Neural progenitor cell (in vitro differentiated cells): ENCODE results near the gene SOCS4. TPM values are rescaled to one million over a fixed set of nuclear protein-coding genes. Genes with fewer than 3 reads are reported as not detected.

ENCODE experiments used
- DNase-seq: peaks from one replicate; pipeline ENCODE4 v3.0.0-alpha.2; 2016; ENCODE audit warnings: low spot score
- H2AFZ ChIP-seq: fragments of 200-600 bp; sonication (generic); replicated peaks from 2 replicates; pipeline ENCODE4 v1.6.1; 2016; ENCODE audit warnings: antibody characterized with exemption
- H3F3A ChIP-seq: fragments of 200-600 bp; sonication (generic); 2 replicates; pipeline ENCODE4 v1.6.1; 2016; ENCODE audit warnings: antibody characterized with exemption, low read depth
- H3K27ac ChIP-seq: fragments of 200-600 bp; sonication (generic); 2 replicates; pipeline ENCODE4 v1.5.1; 2016; ENCODE audit warnings: mild to moderate bottlenecking
- H3K27me3 ChIP-seq: fragments of 200-600 bp; sonication (generic); 2 replicates; pipeline ENCODE4 v1.6.1; 2016; ENCODE audit warnings: mild to moderate bottlenecking, moderate library complexity
- H3K36me3 ChIP-seq: fragments of 200-600 bp; sonication (generic); 2 replicates; pipeline ENCODE4 v1.5.1; 2016
- H3K4me1 ChIP-seq: fragments of 200-600 bp; sonication (generic); 2 replicates; pipeline ENCODE4 v1.6.1; 2016; ENCODE audit warnings: mixed run types
- H3K4me2 ChIP-seq: fragments of 200-600 bp; sonication (generic); 2 replicates; pipeline ENCODE4 v1.6.1; 2016
- H3K4me3 ChIP-seq: fragments of 200-600 bp; sonication (generic); 2 replicates; pipeline ENCODE4 v1.5.1; 2016
- H3K79me2 ChIP-seq: fragments of 200-600 bp; sonication (generic); 2 replicates; pipeline ENCODE4 v1.6.1; 2016; ENCODE audit warnings: low read depth
- H3K9ac ChIP-seq: fragments of 200-600 bp; sonication (generic); 2 replicates; pipeline ENCODE4 v1.6.1; 2016
- H3K9me3 ChIP-seq: fragments of 200-600 bp; sonication (generic); 2 replicates; pipeline ENCODE4 v1.5.1; 2016; ENCODE audit warnings: low read depth
- H4K20me1 ChIP-seq: fragments of 200-600 bp; sonication (generic); 2 replicates; pipeline ENCODE4 v1.6.1; 2016; ENCODE audit warnings: low read depth
- H3K27ac Mint-ChIP-seq: 3 replicates; pipeline ENCODE4 v1.8.0; 2021; ENCODE audit warnings: mixed read lengths
- H3K27me3 Mint-ChIP-seq: 2 replicates; pipeline ENCODE4 v1.8.0; 2022; ENCODE audit warnings: low read depth, mild to moderate bottlenecking, inconsistent platforms, moderate library complexity, mixed read lengths; ENCODE audit not compliant: insufficient read depth
- H3K36me3 Mint-ChIP-seq: 3 replicates; pipeline ENCODE4 v1.8.0; 2021; ENCODE audit warnings: mixed read lengths
- H3K4me1 Mint-ChIP-seq: 3 replicates; pipeline ENCODE4 v1.8.0; 2021; ENCODE audit warnings: mixed read lengths
- H3K4me3 Mint-ChIP-seq: 3 replicates; pipeline ENCODE4 v1.8.0; 2021; ENCODE audit warnings: mild to moderate bottlenecking, moderate library complexity, mixed read lengths
- H3K9me3 Mint-ChIP-seq: 3 replicates; pipeline ENCODE4 v1.8.0; 2020; ENCODE audit warnings: mixed read lengths
- EZH2 ChIP-seq: fragments of 200-600 bp; sonication (generic); IDR thresholded peaks from 2 replicates; pipeline ENCODE4 v1.6.1; 2017; ENCODE audit warnings: antibody characterized with exemption, mild to moderate bottlenecking, moderate library complexity
- EZH2phosphoT487 ChIP-seq: fragments of 200-600 bp; sonication (generic); IDR thresholded peaks from 2 replicates; pipeline ENCODE4 v1.6.1; 2017; ENCODE audit warnings: antibody characterized with exemption
- total RNA-seq: library from RNA; depleted of rRNA; stranded (reverse); fragments of >200 nt; gene quantifications from 2 replicates; pipeline ENCODE4 v1.2.3, GENCODE V29; 2015; ENCODE audit warnings: low replicate concordance
- TF ChIP-seq, protein P1 (sequence below): fragments of 200-600 bp; sonication (generic); IDR thresholded peaks from 2 replicates; pipeline ENCODE4 v1.5.1; 2017; ENCODE audit warnings: antibody characterized with exemption, mild to moderate bottlenecking

The SOCS4 gene
- total RNA-seq, 1 donor from 2014 or later: 32.6 TPM

DNA sequence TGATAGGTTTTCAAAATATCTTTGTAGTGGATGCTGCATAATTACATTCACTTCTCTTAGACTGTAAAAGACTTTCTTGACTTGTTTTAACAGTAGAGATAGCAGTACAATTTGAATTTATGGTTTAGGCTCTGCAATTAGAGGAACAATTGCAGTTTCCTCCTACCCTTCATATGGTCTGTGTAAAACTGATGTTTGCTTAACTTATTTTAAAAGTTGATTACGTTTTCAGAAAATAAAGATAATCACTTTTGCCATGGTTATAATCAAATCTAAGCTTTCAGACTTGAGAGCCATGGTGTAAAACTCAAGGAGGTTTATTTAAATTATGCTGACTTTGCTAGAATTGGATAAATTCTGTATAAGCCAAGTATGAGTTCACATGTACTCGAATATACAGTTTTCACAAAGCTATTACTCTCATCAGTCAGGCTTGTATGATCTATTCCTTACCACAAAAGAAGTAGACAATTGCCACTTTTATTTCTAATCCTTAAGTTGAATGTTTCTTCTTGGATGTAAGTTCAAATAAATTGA is 21.9 kb downstream of the SOCS4 start:
- no peak overlapping the region for H3K27ac ChIP-seq
- H2AFZ ChIP-seq: no peak overlapping the region
- no peaks in the 10 kb centered on the region for H4K20me1 ChIP-seq
- Mint-ChIP-seq H3K4me3 (no peak overlapping the region), H3K36me3 (peaks cover 19% of the 10 kb centered on the region), H3K27ac (no peak overlapping the region), H3K9me3 (peaks cover 2% of the 10 kb centered on the region), H3K27me3 (no peaks in the 10 kb centered on the region), H3K4me1 (peaks cover 23% of the 10 kb centered on the region)
- H3K4me2 ChIP-seq: no peak overlapping the region
- TF ChIP-seq EZH2: no peak
- TF ChIP-seq, protein P1, sequence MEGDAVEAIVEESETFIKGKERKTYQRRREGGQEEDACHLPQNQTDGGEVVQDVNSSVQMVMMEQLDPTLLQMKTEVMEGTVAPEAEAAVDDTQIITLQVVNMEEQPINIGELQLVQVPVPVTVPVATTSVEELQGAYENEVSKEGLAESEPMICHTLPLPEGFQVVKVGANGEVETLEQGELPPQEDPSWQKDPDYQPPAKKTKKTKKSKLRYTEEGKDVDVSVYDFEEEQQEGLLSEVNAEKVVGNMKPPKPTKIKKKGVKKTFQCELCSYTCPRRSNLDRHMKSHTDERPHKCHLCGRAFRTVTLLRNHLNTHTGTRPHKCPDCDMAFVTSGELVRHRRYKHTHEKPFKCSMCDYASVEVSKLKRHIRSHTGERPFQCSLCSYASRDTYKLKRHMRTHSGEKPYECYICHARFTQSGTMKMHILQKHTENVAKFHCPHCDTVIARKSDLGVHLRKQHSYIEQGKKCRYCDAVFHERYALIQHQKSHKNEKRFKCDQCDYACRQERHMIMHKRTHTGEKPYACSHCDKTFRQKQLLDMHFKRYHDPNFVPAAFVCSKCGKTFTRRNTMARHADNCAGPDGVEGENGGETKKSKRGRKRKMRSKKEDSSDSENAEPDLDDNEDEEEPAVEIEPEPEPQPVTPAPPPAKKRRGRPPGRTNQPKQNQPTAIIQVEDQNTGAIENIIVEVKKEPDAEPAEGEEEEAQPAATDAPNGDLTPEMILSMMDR: no peak
- no peak for TF ChIP-seq EZH2phosphoT487
- H3K36me3 ChIP-seq: peaks cover 5% of the 10 kb centered on the region
- no peak overlapping the region for H3K9ac ChIP-seq
- H3K27me3 ChIP-seq: no peaks in the 10 kb centered on the region
- peaks cover 33% of the 10 kb centered on the region for H3F3A ChIP-seq
- peaks cover 24% of the 10 kb centered on the region for H3K79me2 ChIP-seq
- H3K4me1 ChIP-seq: peaks cover 16% of the 10 kb centered on the region
- no peak for DNase-seq
- H3K4me3 ChIP-seq: no peak overlapping the region
- H3K9me3 ChIP-seq: no peaks in the 10 kb centered on the region

DNA sequence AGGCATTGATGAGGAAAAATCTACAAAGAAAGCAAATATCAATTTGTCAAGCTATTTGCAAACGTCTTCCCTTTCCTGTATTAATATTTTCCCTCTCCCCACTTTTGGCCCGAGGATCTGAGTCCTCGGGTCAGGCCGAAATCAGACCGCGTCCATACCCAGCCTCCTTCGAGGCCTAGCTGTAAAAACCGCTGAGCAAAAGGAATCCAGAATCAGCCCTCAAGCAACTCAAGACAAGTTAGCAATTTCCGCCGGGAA is 24.1 kb downstream of the SOCS4 start:
- Histone ChIP-seq H3F3A (peaks cover 23% of the 10 kb centered on the region), H3K36me3 (peaks cover 16% of the 10 kb centered on the region), H3K27ac (peak overlapping the region; percentile 86), H3K4me1 (peaks cover 23% of the 10 kb centered on the region), H3K4me3 (peak overlapping the region; percentile 94), H4K20me1 (peaks cover 9% of the 10 kb centered on the region), H3K79me2 (peaks cover 45% of the 10 kb centered on the region), H3K9ac (peak overlapping the region; percentile 65), H3K9me3 (no peaks in the 10 kb centered on the region), H2AFZ (peak overlapping the region; percentile 77), H3K4me2 (peak overlapping the region; percentile 79), H3K27me3 (no peaks in the 10 kb centered on the region)
- Mint-ChIP-seq H3K27me3 (no peaks in the 10 kb centered on the region), H3K4me3 (peak overlapping the region; percentile 97), H3K36me3 (peaks cover 32% of the 10 kb centered on the region), H3K4me1 (peaks cover 23% of the 10 kb centered on the region), H3K27ac (peak overlapping the region; percentile 100), H3K9me3 (peaks cover 7% of the 10 kb centered on the region)
- DNase-seq: no peak
- TF ChIP-seq, protein P1: no peak
- TF ChIP-seq EZH2phosphoT487 (no peak), EZH2 (no peak)

DNA sequence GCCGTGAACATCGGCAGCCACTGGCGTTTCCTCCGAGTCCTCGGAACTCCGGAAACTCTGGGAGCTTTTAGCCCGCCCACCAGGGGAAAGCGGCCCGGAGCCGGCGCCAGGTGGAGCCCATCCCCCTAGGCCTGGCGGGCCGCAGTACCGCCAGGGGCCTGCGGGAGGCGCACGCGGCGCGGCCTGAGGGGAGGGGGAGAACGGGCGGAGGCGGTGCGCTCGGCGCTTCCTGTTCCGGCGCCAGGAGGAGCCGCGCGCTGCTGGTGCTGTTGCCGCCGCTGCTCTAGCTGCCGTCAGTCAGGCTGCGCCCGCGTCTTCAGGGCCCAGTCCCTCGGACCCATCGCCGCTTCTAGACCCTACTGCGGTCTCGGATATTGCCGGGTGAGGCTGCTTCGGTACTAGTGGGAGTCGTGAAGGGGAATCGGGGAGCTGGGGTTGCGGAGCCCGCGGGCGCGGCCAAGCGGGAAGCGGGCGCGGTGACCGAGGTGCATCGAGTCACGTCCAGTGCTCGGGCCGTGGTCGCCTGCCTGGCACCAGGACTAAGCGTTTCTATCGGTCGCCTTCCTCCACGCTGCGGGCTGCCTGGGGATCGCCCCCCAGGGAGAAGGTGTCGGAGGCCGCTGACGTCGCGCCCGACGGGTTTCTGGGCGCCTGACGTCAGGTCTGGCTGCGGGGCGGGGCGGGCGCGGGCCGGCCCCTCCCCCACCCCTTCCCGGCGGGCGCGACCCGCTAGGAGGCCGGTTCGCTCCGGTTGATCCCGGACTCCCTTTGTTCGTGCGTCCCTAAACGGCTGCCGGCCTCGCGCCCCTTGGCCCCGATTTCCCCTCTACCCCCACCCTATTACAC is 24.6 kb downstream of the SOCS4 start, which contains the start of gene MAPK1IP1L:
TSS of gene MAPK1IP1L (plus strand) at position 225 of the 846 bp plus-strand sequence. CDS start 10,037 bp downstream, outside the sequence.
- Histone ChIP-seq H3K36me3 (peaks cover 20% of the 10 kb centered on the region), H3K27ac (peak within 1 kb of the TSS; percentile 100), H3F3A (peaks cover 20% of the 10 kb centered on the region), H3K9ac (peak within 1 kb of the TSS; percentile 99), H3K27me3 (no peaks in the 10 kb centered on the region), H2AFZ (peak within 1 kb of the TSS; percentile 99), H3K4me2 (peak within 1 kb of the TSS; percentile 79), H3K9me3 (no peaks in the 10 kb centered on the region), H3K4me1 (peaks cover 23% of the 10 kb centered on the region), H4K20me1 (peaks cover 14% of the 10 kb centered on the region), H3K4me3 (peak within 1 kb of the TSS; percentile 94), H3K79me2 (peaks cover 51% of the 10 kb centered on the region)
- Mint-ChIP-seq H3K4me3 (peak within 1 kb of the TSS; percentile 97), H3K36me3 (peaks cover 36% of the 10 kb centered on the region), H3K9me3 (peaks cover 11% of the 10 kb centered on the region), H3K27ac (peak within 1 kb of the TSS; percentile 100), H3K4me1 (peaks cover 23% of the 10 kb centered on the region), H3K27me3 (peaks cover 3% of the 10 kb centered on the region)
- DNase-seq: peak; percentile 96
- TF ChIP-seq EZH2: no peak
- no peak for TF ChIP-seq EZH2phosphoT487
- TF ChIP-seq, protein P1: peak; percentile 96
